Mucosa of rectum (tissue), 2 donors: ENCODE data around the gene MRPS6.

Source experiments
- H3K27ac ChIP-seq, 2 donors: one replicate each; pipeline ENCODE4 v1.7.0; 2013; ENCODE audit warnings: inconsistent platforms in 2 of 2, low read depth in 2 of 2, low read length in 2 of 2
- H3K27me3 ChIP-seq, 2 donors: one replicate each; pipeline ENCODE4 v1.7.0; 2013; ENCODE audit warnings: low read length in 2 of 2; ENCODE audit not compliant: control insufficient read depth in 2 of 2, insufficient read depth in 2 of 2
- H3K36me3 ChIP-seq, 2 donors: one replicate each; pipeline ENCODE4 v1.7.0; 2013; ENCODE audit warnings: low read length in 2 of 2; ENCODE audit not compliant: control insufficient read depth in 2 of 2, insufficient read depth in 2 of 2
- H3K4me1 ChIP-seq, 2 donors: one replicate each; pipeline ENCODE4 v1.7.0; 2013; ENCODE audit warnings: low read length in 2 of 2, mild to moderate bottlenecking in 1 of 2; ENCODE audit not compliant: control insufficient read depth in 2 of 2, insufficient read depth in 2 of 2
- H3K4me3 ChIP-seq, 2 donors: one replicate each; pipeline ENCODE4 v1.7.0; 2013; ENCODE audit warnings: low read length in 2 of 2
- H3K9ac ChIP-seq, 2 donors: one replicate each; pipeline ENCODE4 v1.7.0; 2013; ENCODE audit warnings: low read length in 2 of 2, low read depth in 1 of 2, mild to moderate bottlenecking in 1 of 2
- H3K9me3 ChIP-seq, 2 donors: one replicate each; pipeline ENCODE4 v1.7.0; 2013; ENCODE audit warnings: low read length in 2 of 2; ENCODE audit not compliant: control insufficient read depth in 2 of 2
- donor health status: healthy.
- donor health status: Normal muscosa, but diverticular disease.

Gene MRPS6

GRCh38 chr21:34093083-34093482 lies 19.7 kb downstream of the MRPS6 start:
- Histone ChIP-seq H3K9ac (no peak overlapping the region), H3K9me3 (no peaks in the 10 kb centered on the region), H3K27ac (no peak overlapping the region), H3K27me3 (no peaks in the 10 kb centered on the region), H3K4me3 (no peak overlapping the region), H3K36me3 (peaks cover 15 to 16% of the 10 kb centered on the region in 2 donors), H3K4me1 (peaks cover 0 to 10% of the 10 kb centered on the region in 2 donors)

DNA sequence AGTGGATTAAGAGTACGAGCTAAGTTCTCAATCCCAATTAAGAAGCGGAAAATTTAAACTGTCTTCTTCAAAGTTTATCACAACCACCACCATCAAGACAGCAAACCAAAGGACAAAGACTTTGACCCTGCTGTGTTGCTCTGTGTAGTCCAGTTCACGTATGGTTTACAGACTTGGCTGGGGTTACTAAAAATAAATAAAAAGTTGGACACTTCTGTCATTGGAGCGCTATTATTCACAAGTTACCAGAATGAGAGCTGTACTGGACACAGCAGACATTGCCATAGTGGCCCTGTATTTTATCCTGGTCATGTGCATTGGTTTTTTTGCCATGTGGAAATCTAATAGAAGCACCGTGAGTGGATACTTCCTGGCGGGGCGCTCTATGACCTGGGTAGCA lies 21.6 kb downstream of the MRPS6 start:
- H3K27ac ChIP-seq, result no peak overlapping the region
- H3K4me1 ChIP-seq, result peaks cover 0 to 10% of the 10 kb centered on the region in 2 donors
- H3K4me3 ChIP-seq, result no peak overlapping the region
- H3K27me3 ChIP-seq, result no peaks in the 10 kb centered on the region
- peaks cover 15 to 16% of the 10 kb centered on the region in 2 donors for H3K36me3 ChIP-seq
- H3K9me3 ChIP-seq, result no peaks in the 10 kb centered on the region
- no peak overlapping the region for H3K9ac ChIP-seq

DNA sequence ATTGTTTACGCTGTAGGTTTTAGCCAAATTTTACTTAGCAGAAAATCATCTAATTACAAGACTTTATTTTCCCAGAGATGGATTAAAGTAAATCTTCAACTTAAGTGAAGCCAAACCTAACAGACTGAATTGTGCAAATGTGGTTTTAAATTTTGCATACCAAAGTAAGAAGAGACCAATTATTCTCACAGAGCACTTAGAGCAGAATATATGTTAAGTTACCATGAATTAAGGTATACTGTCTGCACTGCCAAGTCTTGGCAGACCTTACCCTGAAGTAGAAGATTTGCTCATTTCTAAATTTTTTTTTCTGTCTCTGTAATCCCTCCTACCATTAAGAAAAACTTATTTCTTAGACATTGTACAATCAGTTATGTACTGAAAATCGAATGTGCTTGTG lies 24.1 kb downstream of the MRPS6 start:
- Histone ChIP-seq H3K4me1 (no peaks in the 10 kb centered on the region), H3K9ac (no peak overlapping the region), H3K27ac (no peak overlapping the region), H3K9me3 (no peaks in the 10 kb centered on the region), H3K27me3 (no peaks in the 10 kb centered on the region), H3K36me3 (peaks cover 15 to 16% of the 10 kb centered on the region in 2 donors), H3K4me3 (no peak overlapping the region)

DNA sequence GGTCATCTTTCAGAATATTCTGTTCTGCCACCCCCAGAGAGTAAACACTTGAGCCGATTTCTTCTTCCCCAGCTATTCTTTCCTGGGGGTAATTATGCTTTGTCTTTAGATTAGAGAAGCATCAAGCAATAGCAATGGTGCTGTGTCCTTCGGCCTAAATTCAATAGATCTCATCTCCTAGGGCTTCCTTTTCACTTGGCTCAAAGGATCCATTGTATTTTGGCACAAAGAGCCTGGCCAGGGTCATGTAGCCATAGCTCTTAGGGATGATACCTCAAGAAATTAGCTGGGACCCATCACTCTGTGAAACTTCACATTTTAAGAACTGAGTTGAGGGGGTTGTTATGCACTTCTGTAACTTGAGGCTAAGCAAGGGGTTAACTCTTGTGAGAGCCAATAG lies 27.0 kb downstream of the MRPS6 start:
- H3K27ac ChIP-seq, result no peak overlapping the region
- H3K4me3 ChIP-seq, result no peak overlapping the region
- no peaks in the 10 kb centered on the region for H3K9me3 ChIP-seq
- H3K4me1 ChIP-seq, result no peaks in the 10 kb centered on the region
- H3K36me3 ChIP-seq, result peaks cover 14 to 18% of the 10 kb centered on the region in 2 donors
- no peaks in the 10 kb centered on the region for H3K27me3 ChIP-seq
- H3K9ac ChIP-seq, result no peak overlapping the region

GRCh38 chr21:34100790-34101189 lies 27.4 kb downstream of the MRPS6 start:
- H3K9ac ChIP-seq, result no peak overlapping the region
- no peak overlapping the region for H3K4me3 ChIP-seq
- no peaks in the 10 kb centered on the region for H3K27me3 ChIP-seq
- no peaks in the 10 kb centered on the region for H3K4me1 ChIP-seq
- H3K9me3 ChIP-seq, result no peaks in the 10 kb centered on the region
- no peak overlapping the region for H3K27ac ChIP-seq
- H3K36me3 ChIP-seq, result peaks cover 9 to 14% of the 10 kb centered on the region in 2 donors

DNA sequence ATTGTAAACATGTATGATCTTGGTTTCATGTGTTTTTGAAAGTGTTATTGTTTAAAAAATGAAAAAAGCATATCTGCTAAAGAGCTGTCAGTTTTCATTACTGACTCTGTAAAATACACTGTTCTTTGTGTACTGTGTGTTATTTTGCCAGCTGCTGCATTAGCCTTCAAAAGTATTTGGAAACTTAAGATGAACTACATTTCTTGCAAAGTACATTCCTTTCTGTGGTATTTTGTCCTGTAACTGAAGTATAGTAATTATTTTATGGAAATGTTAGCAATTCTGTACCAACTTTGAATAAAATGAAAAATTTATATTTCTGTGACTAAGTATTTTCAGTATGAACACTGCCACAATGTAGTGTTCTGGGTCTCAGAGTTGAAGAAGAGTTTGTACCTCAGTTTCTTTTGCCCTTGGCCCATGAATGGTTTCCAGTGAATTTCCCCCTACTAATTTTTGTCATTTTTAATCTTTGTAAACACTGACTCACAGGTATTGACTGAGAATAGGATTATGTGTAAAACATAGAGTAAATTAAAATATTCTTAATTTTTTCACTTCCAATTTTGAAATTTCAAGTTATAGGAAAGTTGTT lies 32.7 kb downstream of the MRPS6 start:
- Histone ChIP-seq H3K27ac (no peak overlapping the region), H3K27me3 (no peaks in the 10 kb centered on the region), H3K9me3 (no peaks in the 10 kb centered on the region), H3K9ac (no peak overlapping the region), H3K4me1 (no peaks in the 10 kb centered on the region), H3K4me3 (no peak overlapping the region), H3K36me3 (peaks cover 2 to 3% of the 10 kb centered on the region in 2 donors)

DNA sequence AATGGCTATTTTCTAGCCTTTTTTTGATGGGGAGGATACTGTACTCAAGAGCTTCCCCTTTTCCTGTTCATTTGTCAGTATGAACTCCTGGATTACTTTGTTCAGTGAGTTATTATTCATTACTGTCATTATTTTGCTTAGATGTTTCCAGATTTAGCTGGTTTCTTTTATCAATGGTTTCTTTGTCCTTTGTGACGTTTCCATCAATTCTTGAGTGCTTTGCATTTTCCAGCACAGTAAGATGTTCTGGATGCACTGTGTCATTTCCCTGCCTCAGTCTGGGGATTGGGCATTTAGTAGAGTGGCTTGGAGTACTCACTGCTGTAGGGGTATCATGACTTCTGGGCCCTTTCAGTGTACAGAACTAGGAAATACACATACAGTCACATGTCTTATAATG lies 34.2 kb downstream of the MRPS6 start:
- Histone ChIP-seq H3K9ac (no peak overlapping the region), H3K36me3 (peaks cover 2 to 3% of the 10 kb centered on the region in 2 donors), H3K27ac (no peak overlapping the region), H3K9me3 (no peaks in the 10 kb centered on the region), H3K4me3 (no peak overlapping the region), H3K4me1 (no peaks in the 10 kb centered on the region), H3K27me3 (no peaks in the 10 kb centered on the region)

DNA sequence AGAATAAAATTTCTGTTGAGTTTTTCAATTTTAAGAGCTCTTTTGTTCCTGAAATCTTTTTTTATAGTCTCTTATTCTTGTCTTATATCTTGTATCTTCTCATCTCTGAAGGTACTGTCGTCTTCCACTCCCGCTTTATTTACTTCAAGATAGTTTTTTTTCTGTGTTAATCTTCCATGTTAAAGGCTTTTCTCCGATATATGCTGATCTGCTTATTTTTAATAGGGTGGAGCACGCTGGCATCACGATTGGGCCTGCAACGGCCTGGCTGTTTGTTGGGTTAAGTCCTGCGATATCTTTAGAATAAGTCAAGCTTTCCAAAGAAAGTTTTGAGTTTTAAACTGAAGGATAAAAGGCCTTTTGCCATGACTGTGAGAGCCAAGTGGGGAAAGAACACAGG lies 35.7 kb downstream of the MRPS6 start:
- H3K36me3 ChIP-seq, result no peaks in the 10 kb centered on the region
- H3K9me3 ChIP-seq, result no peaks in the 10 kb centered on the region
- no peaks in the 10 kb centered on the region for H3K4me1 ChIP-seq

DNA sequence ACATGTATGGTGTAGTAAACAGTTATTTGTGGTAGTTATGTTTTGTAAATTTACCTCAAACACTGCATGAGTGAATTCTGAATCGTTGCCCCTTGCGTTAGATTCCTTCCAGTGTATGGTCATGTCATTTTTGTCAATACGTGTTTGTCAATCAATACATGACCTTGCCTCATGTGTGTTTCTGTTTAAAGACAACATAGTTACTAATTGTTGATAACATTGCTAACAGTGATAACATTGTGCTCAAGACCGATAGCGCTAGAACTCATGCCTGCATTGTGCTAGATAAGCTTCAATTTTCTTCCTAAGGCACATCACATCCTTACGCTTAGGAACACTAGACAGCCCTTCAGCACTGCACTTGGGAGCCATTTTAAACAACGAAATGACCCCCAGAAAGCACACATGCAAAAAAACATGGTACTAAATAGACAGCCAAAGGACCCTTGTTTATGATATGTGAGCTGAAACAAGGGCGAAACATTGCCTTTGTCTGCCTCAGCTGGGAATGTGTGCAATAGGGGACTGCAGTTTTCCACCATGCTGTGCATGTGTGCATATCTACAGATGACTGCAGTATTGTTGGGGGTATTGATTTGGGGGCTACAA lies 37.3 kb downstream of the MRPS6 start:
- Histone ChIP-seq H3K27me3 (no peaks in the 10 kb centered on the region), H3K36me3 (no peaks in the 10 kb centered on the region), H3K9ac (no peak overlapping the region), H3K27ac (no peak overlapping the region), H3K9me3 (no peaks in the 10 kb centered on the region), H3K4me3 (no peak overlapping the region), H3K4me1 (no peaks in the 10 kb centered on the region)

More for the DNA sequence above, 35.7 kb downstream of the MRPS6 start:
- no peak overlapping the region for H3K9ac ChIP-seq
- H3K4me3 ChIP-seq, result no peak overlapping the region
- no peak overlapping the region for H3K27ac ChIP-seq
- H3K27me3 ChIP-seq, result no peaks in the 10 kb centered on the region

DNA sequence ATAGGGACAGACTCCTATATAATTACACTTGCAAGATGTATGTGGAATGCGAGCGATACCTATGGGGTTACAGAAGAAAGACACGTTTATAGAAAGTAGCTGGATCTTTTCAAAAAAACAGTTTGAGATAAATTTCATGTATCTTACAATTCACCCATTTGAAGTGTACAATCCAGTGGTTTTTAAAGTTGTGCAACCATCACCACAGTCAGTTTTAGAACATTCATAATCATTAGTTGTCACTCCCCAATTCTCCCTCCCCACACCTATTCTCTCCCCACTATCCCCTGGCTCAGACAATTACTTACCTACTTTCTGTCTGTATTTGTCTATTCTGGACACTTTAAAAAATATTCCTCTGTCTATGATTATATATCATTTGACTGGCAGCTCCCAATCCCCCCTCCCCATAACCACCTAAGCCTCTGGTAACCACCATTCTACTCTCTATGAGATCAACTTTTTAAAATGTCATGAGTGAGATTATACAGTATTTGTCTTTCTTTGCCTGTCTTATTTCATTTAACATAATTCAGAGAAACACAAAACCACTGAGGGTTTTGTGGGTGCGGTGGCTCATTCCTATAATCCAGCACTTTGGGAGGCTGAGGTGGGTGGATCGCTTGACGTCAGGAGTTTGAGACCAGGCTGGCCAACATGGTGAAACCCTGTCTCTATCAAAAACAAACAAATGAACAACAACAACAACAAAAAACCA lies 39.1 kb downstream of the MRPS6 start:
- H3K4me1 ChIP-seq, result peaks cover 0 to 12% of the 10 kb centered on the region in 2 donors
- H3K9ac ChIP-seq, result no peak overlapping the region
- H3K27ac ChIP-seq, result no peak overlapping the region
- no peaks in the 10 kb centered on the region for H3K27me3 ChIP-seq
- H3K4me3 ChIP-seq, result no peak overlapping the region
- H3K36me3 ChIP-seq, result no peaks in the 10 kb centered on the region
- no peaks in the 10 kb centered on the region for H3K9me3 ChIP-seq
